WTC11 (cell line): ENCODE data around the gene SOX6. TPM values are rescaled to one million over a fixed set of nuclear protein-coding genes. Genes with fewer than 3 reads are reported as not detected.

Source experiments
- ATAC-seq: fragments of 200-7000 bp; cut with Tn5 transposase; 2 replicates; pipeline ENCODE4 v1.10.0; 2021; ENCODE audit warnings: mild to moderate bottlenecking, moderate library complexity
- CTCF ChIA-PET: fragments of 300-600 bp; sonication (Branson Sonifier 250); formaldehyde crosslinking; loops from one replicate; lab custom pipeline; 2021; ENCODE audit warnings: antibody characterized with exemption; lab: Charles Lee
- POLR2A ChIA-PET: fragments of 350-600 bp; sonication (Branson Sonifier 250); formaldehyde crosslinking; loops from one replicate; lab custom pipeline; 2021; ENCODE audit warnings: antibody characterized with exemption; lab: Charles Lee
- DNase-seq: peaks from one replicate; pipeline ENCODE4 v3.0.0; 2021; ENCODE audit warnings: low spot score
- H3K27ac Mint-ChIP-seq: 2 replicates; pipeline ENCODE4 v1.8.0; 2021; ENCODE audit warnings: mixed read lengths
- H3K27me3 Mint-ChIP-seq: 2 replicates; pipeline ENCODE4 v1.8.0; 2021; ENCODE audit warnings: low read depth, mild to moderate bottlenecking, moderate library complexity, mixed read lengths
- H3K36me3 Mint-ChIP-seq: 2 replicates; pipeline ENCODE4 v1.8.0; 2021; ENCODE audit warnings: mixed read lengths
- H3K4me1 Mint-ChIP-seq: 2 replicates; pipeline ENCODE4 v1.8.0; 2022; ENCODE audit warnings: mixed read lengths
- H3K4me3 Mint-ChIP-seq: 2 replicates; pipeline ENCODE4 v1.8.0; 2021; ENCODE audit warnings: mild to moderate bottlenecking, moderate library complexity, mixed read lengths
- H3K9me3 Mint-ChIP-seq: 2 replicates; pipeline ENCODE4 v1.8.0; 2021; ENCODE audit warnings: mixed read lengths
- AFF4 ChIP-seq: sonication (generic); formaldehyde crosslinking; IDR thresholded peaks from 2 replicates; pipeline ENCODE4 v1.8.1; 2023; ENCODE audit warnings: mild to moderate bottlenecking, missing genetic modification reagents, borderline replicate concordance
- AR ChIP-seq: fragments of 250-450 bp; sonication (Bioruptor Pico); IDR thresholded peaks from 2 replicates; pipeline ENCODE4 v1.9.0; 2021; ENCODE audit warnings: mild to moderate bottlenecking
- EMX1 ChIP-seq: fragments of 250-450 bp; sonication (Bioruptor Pico); IDR thresholded peaks from 2 replicates; pipeline ENCODE4 v1.8.0; 2021; ENCODE audit warnings: mild to moderate bottlenecking
- ESRRA ChIP-seq: sonication (generic); formaldehyde crosslinking; IDR thresholded peaks from 2 replicates; pipeline ENCODE4 v1.8.1; 2022; ENCODE audit warnings: mild to moderate bottlenecking, missing genetic modification reagents, borderline replicate concordance
- ETV6 ChIP-seq: sonication (generic); formaldehyde crosslinking; IDR thresholded peaks from 2 replicates; pipeline ENCODE4 v1.8.1; 2022; ENCODE audit warnings: mild to moderate bottlenecking, missing genetic modification reagents
- HMGA2 ChIP-seq: fragments of 250-450 bp; sonication (Bioruptor Pico); IDR thresholded peaks from 2 replicates; pipeline ENCODE4 v1.4.0; 2021; ENCODE audit warnings: mild to moderate bottlenecking, moderate library complexity
- IRF2 ChIP-seq: sonication (generic); formaldehyde crosslinking; IDR thresholded peaks from 2 replicates; pipeline ENCODE4 v1.8.0; 2022; ENCODE audit warnings: low read depth, missing genetic modification reagents, borderline replicate concordance
- JAZF1 ChIP-seq: fragments of 250-450 bp; sonication (Bioruptor Pico); IDR thresholded peaks from 2 replicates; pipeline ENCODE4 v1.9.0; 2021; ENCODE audit warnings: moderate library complexity, mild to moderate bottlenecking, inconsistent platforms
- NFYB ChIP-seq: sonication (generic); formaldehyde crosslinking; conservative IDR thresholded peaks from 2 replicates; pipeline ENCODE4 v1.8.0; 2022; ENCODE audit warnings: low read depth, missing genetic modification reagents
- PREB ChIP-seq: sonication (generic); formaldehyde crosslinking; IDR thresholded peaks from 2 replicates; pipeline ENCODE4 v1.8.1; 2022; ENCODE audit warnings: mild to moderate bottlenecking, missing genetic modification reagents, moderate library complexity, borderline replicate concordance
- RELA ChIP-seq: sonication (generic); formaldehyde crosslinking; IDR thresholded peaks from 2 replicates; pipeline ENCODE4 v1.8.1; 2022; ENCODE audit warnings: missing genetic modification reagents, mild to moderate bottlenecking, borderline replicate concordance
- STAT6 ChIP-seq: sonication (generic); formaldehyde crosslinking; conservative IDR thresholded peaks from 2 replicates; pipeline ENCODE4 v1.8.1; 2023; ENCODE audit warnings: mild to moderate bottlenecking, low read depth, missing genetic modification reagents, moderate library complexity
- TCF7 ChIP-seq: sonication (generic); formaldehyde crosslinking; IDR thresholded peaks from 2 replicates; pipeline ENCODE4 v1.8.0; 2022; ENCODE audit warnings: mild to moderate bottlenecking, low read depth, missing genetic modification reagents, moderate library complexity
- ZBTB21 ChIP-seq: sonication (generic); formaldehyde crosslinking; IDR thresholded peaks from 2 replicates; pipeline ENCODE4 v1.8.1; 2023; ENCODE audit warnings: mild to moderate bottlenecking, missing genetic modification reagents, borderline replicate concordance
- ZBTB43 ChIP-seq: sonication (generic); formaldehyde crosslinking; IDR thresholded peaks from 2 replicates; pipeline ENCODE4 v1.8.1; 2023; ENCODE audit warnings: mild to moderate bottlenecking, missing genetic modification reagents
- ZNF121 ChIP-seq: sonication (generic); formaldehyde crosslinking; IDR thresholded peaks from 2 replicates; pipeline ENCODE4 v1.8.0; 2023; ENCODE audit warnings: missing genetic modification reagents
- ZNF219 ChIP-seq: sonication (generic); formaldehyde crosslinking; IDR thresholded peaks from 2 replicates; pipeline ENCODE4 v1.8.0; 2023; ENCODE audit warnings: missing genetic modification reagents, mild to moderate bottlenecking, borderline replicate concordance
- ZNF281 ChIP-seq: sonication (generic); formaldehyde crosslinking; IDR thresholded peaks from 2 replicates; pipeline ENCODE4 v1.8.0; 2023; ENCODE audit warnings: mild to moderate bottlenecking, missing genetic modification reagents
- ZNF425 ChIP-seq: fragments of 250-450 bp; sonication (Bioruptor Pico); conservative IDR thresholded peaks from 2 replicates; pipeline ENCODE4 v1.9.0; 2021; ENCODE audit warnings: mild to moderate bottlenecking
- total RNA-seq: library from RNA; stranded (reverse); gene quantifications from 3 replicates; pipeline ENCODE4 v1.2.3, GENCODE V29; 2021

SOX6 gene
- total RNA-seq, 1 experiment from 2014 or later, result 0.13 TPM

- TF ChIP-seq IRF2 (no peak), TCF7 (CRISPR knock-in tag) (no peak), ZBTB21 (CRISPR knock-in tag) (no peak), ZNF425 (CRISPR knock-in tag) (no peak), JAZF1 (CRISPR knock-in tag) (no peak), RELA (CRISPR knock-in tag) (no peak), ZNF121 (no peak), ZNF281 (no peak), AFF4 (CRISPR knock-in tag) (no peak), ZBTB43 (no peak)
- POLR2A ChIA-PET, result no interaction called here
- no peaks in the 10 kb centered on the region for H3K4me1 Mint-ChIP-seq
- H3K4me3 Mint-ChIP-seq, result no peak overlapping the region
- H3K36me3 Mint-ChIP-seq, result no peaks in the 10 kb centered on the region
- no peak overlapping the region for H3K27ac Mint-ChIP-seq
- no peaks in the 10 kb centered on the region for H3K9me3 Mint-ChIP-seq
- ATAC-seq, result no peak
- CTCF ChIA-PET, result no interaction called here
- no peak for DNase-seq
- H3K27me3 Mint-ChIP-seq, result no peaks in the 10 kb centered on the region
Measured at GRCh38 chr11:16037179-16037578, 319.2 kb downstream of the SOX6 start.

GRCh38 chr11:16036218-16036617 is 320.1 kb downstream of the SOX6 start:
- H3K4me3 Mint-ChIP-seq, result no peak overlapping the region
- no peaks in the 10 kb centered on the region for H3K36me3 Mint-ChIP-seq
- POLR2A ChIA-PET, result interaction anchor here (0.7 kb wide), 2 partner anchors 23 to 243 kb away, joined by 4 to 8 read pairs; no protein-coding TSS in a partner anchor
- ATAC-seq (no peak), DNase-seq (no peak)
- H3K4me1 Mint-ChIP-seq, result no peaks in the 10 kb centered on the region
- CTCF ChIA-PET, result no interaction called here
- no peaks in the 10 kb centered on the region for H3K27me3 Mint-ChIP-seq
- H3K27ac Mint-ChIP-seq, result no peak overlapping the region
- H3K9me3 Mint-ChIP-seq, result no peaks in the 10 kb centered on the region
- TF ChIP-seq ETV6 (CRISPR knock-in tag) (no peak), STAT6 (no peak), PREB (CRISPR knock-in tag) (no peak), EMX1 (CRISPR knock-in tag) (no peak), ZNF121 (no peak), NFYB (CRISPR knock-in tag) (no peak), ZNF219 (CRISPR knock-in tag) (no peak), ESRRA (CRISPR knock-in tag) (no peak), AR (CRISPR knock-in tag) (no peak), HMGA2 (no peak)
